NCI-H460 (cell line): ENCODE data around the gene ZNF385C. TPM values are rescaled to one million over a fixed set of nuclear protein-coding genes. Genes with fewer than 3 reads are reported as not detected.

ENCODE experiments used
- DNase-seq: peaks from one replicate; pipeline ENCODE4 v3.0.0-alpha.2; 2016; ENCODE audit warnings: low read depth; ENCODE audit errors: extremely low read depth
- total RNA-seq: library from RNA; depleted of rRNA; stranded (reverse); fragments of >200 nt; shearing (Covaris generic); gene quantifications from 2 replicates; pipeline ENCODE4 v1.2.3, GENCODE V29; 2014

ZNF385C gene
- total RNA-seq, 1 experiment from 2014 or later = 0.10 TPM

DNA sequence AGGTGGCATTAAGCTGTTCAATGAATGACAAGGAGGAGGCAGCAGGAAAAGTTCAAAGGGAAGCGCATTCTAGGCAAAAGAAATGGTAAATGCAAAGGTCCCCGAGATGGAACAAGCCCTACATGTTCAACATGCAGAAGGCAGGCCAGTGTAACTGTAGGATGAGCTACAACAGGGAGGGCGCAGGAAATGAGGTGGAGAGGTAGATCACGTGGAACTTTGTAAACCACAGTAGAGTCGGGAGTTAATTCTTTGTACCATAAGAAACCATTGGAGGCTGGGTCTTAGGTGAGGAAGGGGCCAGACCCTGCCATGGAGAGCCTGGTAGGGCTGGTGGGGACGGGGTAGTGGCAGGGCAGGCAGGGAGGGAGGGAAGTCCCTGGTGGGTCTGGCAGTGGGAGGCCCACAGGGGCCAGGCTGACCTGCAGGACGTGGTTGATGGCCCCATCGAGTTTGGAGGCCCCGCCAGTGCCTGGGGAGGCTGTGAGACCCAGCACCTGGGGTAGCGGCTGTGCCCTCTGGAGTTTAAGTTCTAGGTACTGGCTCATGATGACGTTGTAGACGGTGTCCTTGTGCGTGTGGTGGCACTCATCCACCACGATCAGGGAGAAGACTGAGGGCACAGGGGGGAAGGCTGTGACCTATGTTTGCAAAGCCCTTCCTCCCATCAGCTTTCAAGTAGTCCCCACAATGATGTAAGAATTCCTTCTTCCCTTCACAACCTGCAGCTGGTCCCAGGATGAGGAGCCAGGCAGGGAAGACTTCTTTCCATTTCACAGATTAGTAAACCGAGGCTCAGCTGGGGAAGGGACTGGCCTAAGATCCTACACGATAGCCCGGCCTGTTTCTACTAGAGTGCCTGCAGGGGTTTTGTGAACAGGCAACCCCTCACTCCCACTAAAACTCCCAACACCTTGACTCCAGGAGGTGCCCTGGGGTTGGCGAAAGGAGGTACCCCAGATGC lies 12.3 kb upstream of the ZNF385C start:
- no peak for DNase-seq

DNA sequence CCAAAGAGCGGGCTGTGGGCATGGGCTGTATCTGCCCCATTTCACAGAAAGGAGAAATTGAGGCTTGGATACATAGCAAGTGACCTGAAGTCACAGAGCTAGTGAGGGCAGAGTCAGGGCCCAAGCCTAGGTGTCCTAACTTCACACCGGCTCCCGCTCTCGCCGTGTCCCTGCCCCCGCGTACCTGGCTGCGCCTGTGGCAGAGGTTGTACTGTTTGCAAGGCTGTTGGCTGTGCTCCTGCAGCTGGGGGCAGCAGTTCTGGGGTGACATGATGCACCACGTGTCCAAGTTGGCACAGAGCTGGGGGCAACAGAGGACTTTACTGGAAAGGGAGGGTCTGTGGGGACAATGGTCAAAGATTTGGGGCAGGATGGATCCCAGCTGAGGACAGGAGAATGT lies 10.8 kb upstream of the ZNF385C start:
- DNase-seq = no peak

DNA sequence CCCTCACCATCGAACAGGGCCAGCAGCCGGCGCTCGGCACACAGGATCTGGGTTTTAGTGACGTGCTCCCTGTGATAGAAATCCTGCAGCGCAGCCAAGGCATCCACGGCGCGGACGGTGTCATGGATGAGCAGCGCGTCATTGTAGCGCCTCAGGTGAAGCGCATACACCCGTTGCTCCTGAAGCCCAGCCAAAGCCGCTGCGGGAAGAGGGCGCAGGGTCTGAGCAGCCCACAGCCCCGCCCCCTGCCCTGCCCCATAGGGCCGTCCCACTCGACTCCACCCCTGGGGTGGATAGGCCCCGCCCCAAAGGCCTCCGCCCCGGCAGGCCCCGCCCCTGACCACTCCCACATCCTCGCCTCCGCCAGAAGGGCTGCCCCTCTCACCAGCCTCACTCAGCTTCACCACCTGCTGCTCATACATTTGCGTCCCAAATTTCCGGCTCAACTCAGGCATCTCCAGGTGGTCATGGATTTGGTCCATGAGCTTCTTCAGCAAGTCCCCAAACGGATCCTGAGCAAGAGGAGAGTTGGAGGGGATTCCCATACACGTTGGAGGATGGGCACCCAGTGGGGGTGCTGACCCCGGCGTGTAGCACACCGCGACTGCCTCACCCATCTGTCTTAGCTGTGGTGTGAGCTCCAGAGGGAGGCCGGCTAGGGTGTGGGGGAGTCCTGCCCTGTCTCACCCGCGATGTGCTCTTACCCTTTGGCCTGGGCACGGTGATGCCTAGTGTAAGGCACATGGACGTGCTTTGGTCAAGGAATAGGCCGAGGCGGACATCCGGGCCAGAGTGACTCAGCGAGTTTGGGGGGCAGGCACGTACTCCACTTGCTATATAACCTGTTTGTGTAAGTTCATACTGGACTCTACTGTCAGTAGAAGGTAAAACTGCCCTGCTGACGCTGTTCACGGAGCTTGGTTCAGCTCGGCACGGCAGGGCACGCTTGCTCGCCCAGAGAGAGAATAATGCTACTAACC lies 9.6 kb upstream of the ZNF385C start:
- no peak for DNase-seq

GRCh38 chr17:42107124-42107523 lies 8.9 kb upstream of the ZNF385C start:
- DNase-seq = no peak

DNA sequence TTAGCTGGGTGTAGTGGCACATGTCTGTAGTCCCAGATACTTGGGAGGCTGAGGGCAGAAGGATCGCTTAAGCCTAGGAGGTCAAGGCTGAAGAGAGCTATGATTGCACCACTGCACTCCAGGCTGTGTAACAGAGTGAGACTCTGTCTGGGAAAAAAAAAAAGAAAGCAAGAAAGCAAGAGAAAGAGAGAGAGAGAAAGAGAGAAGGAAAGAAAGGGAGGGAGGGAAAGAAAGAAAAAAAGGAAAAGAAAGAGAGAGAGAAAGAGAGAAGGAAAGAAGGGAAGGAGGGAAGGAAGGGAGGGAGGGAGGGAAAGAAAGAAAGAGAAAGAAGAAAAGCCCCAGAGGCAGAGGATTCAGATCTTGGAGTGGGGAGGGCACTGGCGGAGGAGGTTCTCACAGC lies 7.7 kb upstream of the ZNF385C start:
- no peak for DNase-seq

DNA sequence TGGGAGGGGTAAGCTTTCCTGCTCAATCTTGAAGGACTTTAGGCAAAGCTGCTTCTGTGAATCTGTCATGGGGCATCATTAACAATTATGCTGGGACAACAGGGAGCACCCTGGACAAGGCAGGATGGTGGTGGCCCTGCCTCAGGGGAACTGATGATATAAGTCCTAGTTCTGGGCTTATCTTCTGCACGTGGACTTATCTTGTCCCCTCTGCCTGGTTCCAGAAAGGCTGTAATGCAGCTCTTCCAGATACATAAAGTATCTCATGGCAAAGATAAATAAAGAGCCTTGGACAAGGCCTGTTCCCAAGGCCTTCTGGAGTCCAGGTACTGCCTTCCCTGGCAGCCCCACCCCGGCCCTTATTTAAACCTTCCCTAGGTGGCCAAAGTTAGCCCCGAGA lies 6.0 kb upstream of the ZNF385C start:
- DNase-seq = no peak

DNA sequence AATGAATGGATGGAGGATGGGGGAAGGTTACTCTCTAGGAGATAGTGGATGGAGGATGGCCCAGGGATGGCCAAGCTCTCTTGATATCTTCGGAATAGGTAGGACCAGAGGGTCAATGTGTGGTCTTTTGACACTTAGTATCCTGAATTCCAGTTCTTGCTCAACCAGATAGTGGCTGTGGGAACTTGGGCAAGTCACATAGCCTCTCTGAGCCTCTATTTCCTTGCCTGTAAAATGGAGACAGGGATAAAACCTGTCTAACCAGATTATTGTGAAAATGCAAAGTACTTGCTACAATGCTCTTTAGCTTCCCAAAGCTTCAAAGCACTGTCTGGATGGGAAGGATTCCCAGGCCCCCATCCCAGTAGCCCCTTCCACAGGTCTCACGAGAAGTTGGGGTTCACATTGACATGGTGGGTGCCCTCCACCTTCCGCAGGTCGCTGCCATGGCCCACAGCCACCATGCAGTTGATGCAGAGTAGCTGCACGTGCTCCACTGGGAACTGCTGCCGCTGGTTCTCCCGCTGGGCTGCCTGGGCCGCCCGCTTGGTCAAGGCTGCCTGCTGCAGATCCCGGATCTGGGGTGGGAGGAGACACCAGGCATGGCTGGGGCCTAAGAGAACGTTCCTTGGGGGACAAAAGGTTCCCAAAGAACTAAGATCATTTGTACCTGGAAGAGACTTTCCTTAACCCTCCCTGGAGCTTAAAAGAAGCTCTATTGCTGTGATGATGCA lies 5.1 kb upstream of the ZNF385C start:
- no peak for DNase-seq

- peak; percentile 54 for DNase-seq
Measured at GRCh38 chr17:42101513-42102292, 3.4 kb upstream of the ZNF385C start.

DNA sequence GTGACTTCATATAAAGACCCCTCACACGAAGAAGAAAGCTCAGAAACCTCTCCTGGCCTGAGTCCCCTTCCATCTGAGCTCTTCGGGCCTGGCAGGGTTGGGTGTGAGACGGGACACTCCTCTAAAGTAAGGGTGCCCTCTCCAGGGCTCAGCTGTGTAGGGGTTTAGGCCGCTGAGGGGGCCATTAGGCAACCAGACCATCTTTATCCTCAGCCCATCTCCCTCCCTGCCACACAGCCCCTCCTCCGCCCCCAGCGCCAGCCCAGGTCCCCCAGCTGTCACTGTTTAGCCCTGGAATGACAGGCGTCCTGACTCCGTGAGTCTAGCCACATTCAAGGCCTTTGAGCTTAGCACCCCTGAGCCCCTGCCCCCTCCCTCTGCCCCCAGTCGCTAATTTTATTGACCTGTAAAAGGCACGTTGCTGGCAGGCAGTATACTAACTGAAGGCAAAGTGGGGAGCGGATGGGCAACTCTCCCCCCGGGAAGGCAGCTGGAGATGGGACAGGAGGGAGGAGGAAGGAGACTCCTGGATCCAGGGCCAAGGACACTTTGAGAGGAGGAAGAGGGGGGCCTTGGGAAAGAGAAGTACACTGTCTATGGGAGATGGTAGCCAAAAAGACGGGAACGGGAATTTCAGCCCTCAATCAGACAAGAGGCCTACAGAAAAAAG lies 592 bp upstream of the ZNF385C start:
- DNase-seq = no peak

DNA sequence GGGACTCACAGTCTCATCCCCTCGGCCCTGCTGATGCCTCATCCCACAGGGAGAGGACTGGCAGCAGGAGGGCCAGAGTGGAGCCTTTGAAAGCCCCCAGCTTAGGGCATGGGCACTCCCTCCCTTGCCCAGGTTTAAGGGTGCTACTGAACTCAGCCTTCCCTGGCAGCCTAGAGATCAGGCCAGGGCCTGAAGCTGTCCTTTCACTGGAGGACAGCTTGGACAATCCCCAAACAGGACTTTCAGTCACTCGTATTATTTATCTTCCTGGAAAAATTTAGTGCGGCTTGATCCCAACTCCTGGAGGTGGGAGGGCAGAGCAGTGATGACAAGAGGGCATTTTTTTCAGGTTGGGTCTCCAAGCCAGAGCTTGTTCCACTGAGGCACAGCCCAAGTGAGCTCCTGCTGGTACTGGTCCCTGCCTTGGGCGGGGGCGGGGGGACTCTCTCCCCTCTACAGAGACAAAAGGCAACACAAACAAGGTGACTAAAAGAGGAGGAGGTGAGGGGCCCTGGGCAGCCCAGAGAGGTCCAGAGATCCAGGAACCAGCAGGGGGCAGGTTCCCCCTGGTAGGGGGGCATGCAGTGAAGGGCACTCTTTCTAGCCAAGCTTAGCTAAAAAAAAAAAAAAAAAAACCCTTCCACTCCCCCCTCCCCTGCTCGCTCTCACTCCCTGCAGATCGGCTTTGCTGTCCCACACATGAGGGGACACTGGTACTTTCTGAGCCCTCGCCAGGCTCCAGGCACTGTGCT lies 1.7 kb downstream of the ZNF385C start:
- DNase-seq = no peak

DNA sequence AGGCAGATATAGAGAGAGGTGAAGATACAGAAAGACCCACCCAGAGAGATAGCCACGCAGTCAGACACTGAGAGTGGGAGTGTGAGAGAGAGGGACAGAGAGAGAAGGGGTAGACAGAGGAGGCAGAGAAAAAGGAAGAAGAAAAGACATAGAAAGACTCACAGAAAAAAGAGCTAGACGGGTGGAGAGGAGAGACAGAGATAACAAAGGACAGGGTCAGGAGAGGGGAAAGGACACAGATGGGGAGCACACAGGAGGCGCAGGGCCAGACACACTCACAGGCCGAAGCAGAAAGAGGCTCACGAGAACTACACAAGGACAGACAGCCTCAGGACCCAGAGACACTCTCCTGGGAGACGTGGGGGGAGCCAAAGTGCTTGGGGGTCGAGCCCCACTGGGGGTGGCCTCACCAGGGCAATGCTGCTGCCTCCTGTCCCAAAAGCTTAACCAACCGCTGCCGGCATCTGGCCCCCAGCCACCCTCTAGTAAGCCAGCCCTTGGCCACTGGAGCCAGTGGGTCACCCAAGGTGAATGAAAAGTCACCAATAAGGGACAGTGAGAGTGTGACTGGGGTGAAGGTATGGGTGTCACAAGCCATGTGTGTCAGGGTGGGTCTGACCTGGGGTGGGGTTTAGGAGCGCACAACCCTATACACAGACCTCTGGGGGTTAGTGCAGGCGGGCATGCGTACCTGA lies 3.8 kb downstream of the ZNF385C start:
- DNase-seq = no peak

DNA sequence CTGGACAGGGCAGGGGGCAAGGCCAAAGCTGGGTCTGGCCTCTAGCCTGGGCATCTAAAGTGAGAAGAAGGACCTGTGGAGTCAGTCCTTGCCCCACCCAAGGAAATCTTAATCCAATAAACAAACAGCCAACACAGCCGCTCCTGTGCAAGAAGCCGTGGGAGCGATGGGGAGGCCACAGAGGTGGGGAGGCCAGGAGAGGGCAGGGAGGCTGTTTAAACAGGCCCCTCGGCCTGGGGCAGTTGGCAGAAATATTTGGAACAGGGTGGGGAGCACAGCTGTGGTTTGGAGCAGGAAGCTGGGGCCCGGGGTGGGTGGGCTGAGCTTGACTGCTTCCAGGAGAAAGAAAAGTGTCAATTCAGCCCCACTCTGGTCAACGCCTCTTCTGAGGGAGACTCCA lies 5.3 kb downstream of the ZNF385C start:
- DNase-seq = no peak

- no peak for DNase-seq
Measured at GRCh38 chr17:42090964-42091790, 7.1 kb downstream of the ZNF385C start.

DNA sequence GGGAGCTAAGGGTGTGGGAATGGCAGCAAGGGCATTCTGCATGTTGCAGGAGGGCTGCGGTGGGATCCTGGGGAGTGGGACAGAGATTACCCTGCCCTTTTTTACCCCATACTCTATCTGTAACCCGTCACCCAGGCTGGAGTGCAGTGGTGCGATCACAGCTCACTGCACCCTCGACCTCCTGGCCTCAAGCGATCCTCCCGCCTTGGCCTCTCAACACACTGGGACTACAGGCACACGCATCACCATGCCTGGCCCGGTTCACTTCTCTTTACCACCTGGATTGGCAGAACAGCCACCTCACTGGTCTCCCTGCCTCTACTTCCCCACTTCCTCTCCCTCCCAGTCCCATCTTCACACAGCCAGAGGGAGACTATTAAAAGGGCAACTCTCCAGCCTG lies 9.5 kb downstream of the ZNF385C start:
- no peak for DNase-seq

- DNase-seq = no peak
Measured at GRCh38 chr17:42087736-42088705, 10.3 kb downstream of the ZNF385C start.
